Ovary (tissue), 9 donors: ENCODE measurements around the gene ARMC7. TPM values are rescaled to one million over a fixed set of nuclear protein-coding genes. Genes with fewer than 3 reads are reported as not detected.
A peak's percentile ranks its signal among the peaks of the same experiment; 100 is the strongest.
"Not testable (repeated sequence)": the region's sequence is repeated elsewhere in the genome, so short reads cannot be mapped to it uniquely, and the experiment has no call there.

Source experiments
- DNase-seq, 5 donors: peaks; one replicate each; pipeline ENCODE4 v3.0.0-alpha.2; 2019 to 2020
- H3K27ac ChIP-seq, 2 donors: fragments of 200-600 bp; one replicate each; pipeline versions ENCODE4 v1.5.1 to v1.8.0; 2019 to 2022
- H3K27me3 ChIP-seq: fragments of 200-600 bp; one replicate; pipeline ENCODE4 v1.8.0; 2022
- H3K36me3 ChIP-seq: fragments of 200-600 bp; sonication (generic); one replicate; pipeline ENCODE4 v1.5.1; 2019
- H3K4me1 ChIP-seq: one replicate; pipeline ENCODE4 v1.8.1; 2013; ENCODE audit warnings: mild to moderate bottlenecking, moderate library complexity; ENCODE audit not compliant: insufficient read depth
- H3K4me3 ChIP-seq: fragments of 200-600 bp; sonication (generic); one replicate; pipeline ENCODE4 v1.5.1; 2017
- H3K9me3 ChIP-seq, 2 donors: fragments of 200-600 bp in 1 of 2; sonication (generic) in 1 of 2; one replicate each; pipeline versions ENCODE4 v1.5.1 to v1.8.1; 2013 to 2019; ENCODE audit warnings: mild to moderate bottlenecking in 1 of 2, moderate library complexity in 1 of 2
- CTCF ChIP-seq, 3 donors: fragments of 450-650 bp in 2 of 3; fragments of 200-600 bp in 1 of 3; IDR thresholded peaks; one replicate each; pipeline versions ENCODE4 v1.5.1 to v1.8.0; 2016 to 2022; ENCODE audit warnings: antibody characterized with exemption in 3 of 3, mild to moderate bottlenecking in 1 of 3
- EP300 ChIP-seq: sonication (generic); formaldehyde crosslinking; IDR thresholded peaks from one replicate; pipeline ENCODE4 v1.6.1; 2017; ENCODE audit warnings: antibody characterized with exemption
- POLR2A ChIP-seq: fragments of 450-650 bp; IDR thresholded peaks from one replicate; pipeline ENCODE4 v1.6.1; 2017; ENCODE audit warnings: antibody characterized with exemption, mild to moderate bottlenecking, moderate library complexity
- WGBS, 3 donors: extraction: QIAGEN DNeasy Blood & Tissue Kit in 1 of 3; methylation state at CpG; one replicate each; pipeline versions ENCODE4 v1.1.5 to v1.1.7; 2013 to 2017; 5-methylcytosine and 5-hydroxymethylcytosine counted together
- intact Hi-C, 4 donors: fragments of 100-400 bp; cut with DNase I; formaldehyde crosslinking; loops; one replicate each; pipeline versions ENCODE4 v1.11.0 to v1.15.1; 2022 to 2023
- polyA plus RNA-seq, 2 donors: library from polyadenylated mRNA; stranded (reverse); fragments of 200-250 nt in 1 of 2; fragments of 350-450 nt in 1 of 2; fragmentation: Illumina TruSeq in 1 of 2; extraction: RNeasy Lipid Tissue Mini Kit (QIAGEN cat#74804) in 1 of 2; gene quantifications; one replicate each; pipeline ENCODE4 v1.2.3, GENCODE V29; 2013 to 2014
- total RNA-seq, 7 donors: library from RNA; depleted of rRNA in 2 of 7; stranded (reverse); fragments of >200 nt in 2 of 7; fragmentation: NEBNext Ultra II Directional in 3 of 7; extraction: Animal tissue kit (Norgen Biotek cat#: 25700) in 3 of 7; gene quantifications; one replicate each; pipeline versions ENCODE4 v1.1.0 to v1.2.4, GENCODE V29; 2016 to 2023
- donor health status: DM: no; HTN: no; CAD: no; lungs with moderate emphysema.
- donor health status: DM: no; HTN: no; CAD: no.
- donor health status: Bipolar disorder and iron deficiency.
- donor health status: DM: yes; HTN: yes; CAD: no.
- donor health status: DM: no; HTN: no; CAD: no.
- donor health status: DM: yes; HTN: yes; CAD: no.

The ARMC7 gene
- total and polyA plus RNA-seq, 9 donors, result 4.6 to 10.5 (median 5.7) TPM

- peaks cover 1% of the 10 kb centered on the region for H3K4me1 ChIP-seq
- peak within 1 kb of the TSS; percentile 92 for H3K4me3 ChIP-seq
- no peaks in the 10 kb centered on the region for H3K36me3 ChIP-seq
- peak within 1 kb of the TSS in 1 of 2 donors; percentile 16 for H3K27ac ChIP-seq
- no peak for TF ChIP-seq EP300
- peak in 1 of 3 donors; percentile 44 for TF ChIP-seq CTCF (IDR thresholded peaks at IDR 0.05)
- TF ChIP-seq POLR2A, result peak; percentile 99
- no peaks in the 10 kb centered on the region for H3K9me3 ChIP-seq
- DNase-seq, result peak; percentile 96 to 99 (median 98)
- WGBS, 3 donors, result 1 to 2% (median 2%) methylated on average over 53 to 67 of the region's 67 CpGs
- intact Hi-C loops, result loop anchor here in 1 of 4 donors (5.0 kb wide), 1 partner anchor 1398 kb away; no protein-coding TSS in a partner anchor
- no peaks in the 10 kb centered on the region for H3K27me3 ChIP-seq
Observed at GRCh38 chr17:75154195-75155106, 44.7 kb downstream of the ARMC7 start, which contains the start of gene JPT1. JPT1 (minus strand) TSS chr17:75154512; CDS start chr17:75154397, 115 bp downstream.

DNA sequence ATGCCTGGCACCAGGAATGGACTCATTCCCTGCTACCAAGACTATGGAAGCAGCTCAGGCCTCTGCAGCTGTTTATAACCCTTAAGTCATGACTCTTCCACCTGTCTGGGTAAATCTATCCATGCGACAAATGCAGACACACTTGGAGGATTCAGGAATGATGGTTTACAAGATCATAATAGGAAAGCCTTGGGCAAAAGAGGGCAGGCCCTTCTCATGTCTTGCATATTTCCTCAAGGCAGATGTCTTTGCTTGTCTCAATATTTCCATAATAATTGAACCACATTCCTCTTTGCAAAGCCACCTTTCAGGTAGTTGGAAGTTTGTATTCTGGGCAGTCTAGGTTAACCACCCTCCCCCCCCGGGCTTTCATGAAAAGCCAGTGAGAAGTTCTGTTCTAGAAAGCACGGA lies 45.4 kb downstream of the ARMC7 start:
- Histone ChIP-seq H3K9me3 (no peaks in the 10 kb centered on the region), H3K4me3 (no peak overlapping the region), H3K27me3 (no peaks in the 10 kb centered on the region), H3K4me1 (peaks cover 1% of the 10 kb centered on the region), H3K36me3 (no peaks in the 10 kb centered on the region), H3K27ac (no peak overlapping the region)
- peak in 1 of 5 donors; percentile 8 for DNase-seq
- intact Hi-C loops, result loop anchor here in 1 of 4 donors (5.0 kb wide), 1 partner anchor 1397 kb away; no protein-coding TSS in a partner anchor
- WGBS, 3 donors, result 83 to 97% (median 86%) methylated on average over 3 of the region's 3 CpGs
- no peak for TF ChIP-seq EP300

DNA sequence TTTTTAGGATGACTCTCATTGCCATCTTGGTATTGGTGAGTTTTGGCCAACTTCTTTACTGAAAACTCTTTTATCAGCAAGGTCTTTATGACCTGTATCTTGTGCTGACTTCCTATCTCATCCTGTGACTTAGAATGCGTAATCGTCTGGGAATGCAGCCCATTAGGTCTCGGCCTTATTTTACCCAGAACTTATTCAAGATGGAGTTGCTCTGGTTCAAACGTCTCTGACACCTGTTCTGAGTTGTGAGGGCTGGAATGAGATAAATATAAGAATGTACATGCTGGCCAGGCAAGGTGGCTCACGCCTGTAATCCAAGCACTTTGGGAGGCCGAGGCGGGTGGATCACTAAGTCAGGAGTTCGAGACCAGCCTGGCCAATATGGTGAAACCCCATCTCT lies 48.7 kb downstream of the ARMC7 start:
- intact Hi-C loops, result loop anchor here in 1 of 4 donors (5.0 kb wide), 1 partner anchor 1394 kb away; no protein-coding TSS in a partner anchor
- H3K4me1 ChIP-seq, H3K27me3 ChIP-seq, H3K4me3 ChIP-seq, DNase-seq, H3K36me3 ChIP-seq, H3K27ac ChIP-seq, H3K9me3 ChIP-seq: not testable (repeated sequence)
- 80 to 83% (median 80%) methylated on average over 8 of the region's 8 CpGs for WGBS, 3 donors

GRCh38 chr17:75159196-75160031 lies 49.6 kb downstream of the ARMC7 start:
- Histone ChIP-seq H3K4me3 (no peak overlapping the region), H3K9me3 (no peaks in the 10 kb centered on the region), H3K27me3 (no peaks in the 10 kb centered on the region), H3K4me1 (peaks cover 1% of the 10 kb centered on the region), H3K36me3 (no peaks in the 10 kb centered on the region), H3K27ac (no peak overlapping the region)
- intact Hi-C loops, result loop anchor here in 1 of 4 donors (5.0 kb wide), 1 partner anchor 1393 kb away; no protein-coding TSS in a partner anchor
- no peak for DNase-seq
- WGBS, 3 donors, result 81 to 90% (median 89%) methylated on average over 4 of the region's 4 CpGs
- no peak for TF ChIP-seq POLR2A

DNA sequence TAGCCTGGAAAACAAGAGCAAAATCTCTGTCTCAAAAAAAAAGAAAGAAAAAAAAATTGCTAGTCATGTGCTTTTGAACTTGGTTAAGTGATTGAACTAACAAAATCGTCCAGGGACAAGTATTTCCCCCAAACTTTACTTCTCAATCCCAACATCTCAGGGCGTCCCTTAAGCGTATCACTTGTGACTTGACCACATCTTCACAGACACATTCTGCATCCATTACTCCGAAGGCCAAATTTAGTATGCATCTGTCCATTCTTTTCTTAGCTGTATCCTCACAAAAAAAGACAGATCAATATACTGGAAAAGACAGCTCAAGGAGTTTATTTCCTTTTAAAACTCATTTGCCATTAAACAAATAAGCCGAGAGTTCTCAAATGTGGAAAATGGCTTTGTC lies 50.4 kb downstream of the ARMC7 start:
- no peak overlapping the region for H3K4me3 ChIP-seq
- H3K27me3 ChIP-seq, result no peaks in the 10 kb centered on the region
- H3K9me3 ChIP-seq, result no peaks in the 10 kb centered on the region
- intact Hi-C loops, result no loop called here
- H3K27ac ChIP-seq, result no peak overlapping the region
- H3K36me3 ChIP-seq, result no peaks in the 10 kb centered on the region
- no peaks in the 10 kb centered on the region for H3K4me1 ChIP-seq
- WGBS, 3 donors, result 90 to 93% (median 90%) methylated on average over 5 of the region's 5 CpGs
- no peak for DNase-seq
- TF ChIP-seq CTCF (IDR thresholded peaks at IDR 0.05), result no peak
- no peak for TF ChIP-seq POLR2A
- no peak for TF ChIP-seq EP300
